Fibroblast of lung (primary cell): ENCODE measurements around the gene CNOT9. TPM values are rescaled to one million over a fixed set of nuclear protein-coding genes. Genes with fewer than 3 reads are reported as not detected.

Experiments
- DNase-seq, 2 donors: peaks; one replicate each; pipeline versions ENCODE4 v3.0.0 to v3.0.0-alpha.2; 2010; ENCODE audit warnings: low read depth in 2 of 2
- H2AFZ ChIP-seq: 2 replicates; pipeline ENCODE4 v1.5.1; 2012; ENCODE audit warnings: low read length, control low read depth, inconsistent platforms
- H3K27ac ChIP-seq: 2 replicates; pipeline ENCODE4 v1.5.1; 2011; ENCODE audit warnings: low read length, control low read depth; ENCODE audit not compliant: insufficient read depth
- H3K27me3 ChIP-seq: 2 replicates; pipeline ENCODE4 v1.5.1; 2011; ENCODE audit warnings: mild to moderate bottlenecking, low read length; ENCODE audit not compliant: control insufficient read depth, insufficient read depth
- H3K36me3 ChIP-seq: 2 replicates; pipeline ENCODE4 v1.5.1; 2011; ENCODE audit warnings: low read length; ENCODE audit not compliant: control insufficient read depth, insufficient read depth
- H3K4me1 ChIP-seq: 2 replicates; pipeline ENCODE4 v1.5.1; 2011; ENCODE audit warnings: low read length; ENCODE audit not compliant: control insufficient read depth, insufficient read depth; ENCODE audit errors: extremely low read depth
- H3K4me2 ChIP-seq: 2 replicates; pipeline ENCODE4 v1.5.1; 2011; ENCODE audit warnings: low read length, control low read depth; ENCODE audit not compliant: insufficient read depth; ENCODE audit errors: extremely low read depth
- H3K4me3 ChIP-seq, 4 experiments: fragments of 200-600 bp in 1 of 4; sonication (generic) in 1 of 4; replicated peaks in 1 of 4; 2 replicates each; pipeline ENCODE4 v1.5.1; 2011 to 2016; ENCODE audit warnings: low read length in 4 of 4, low read depth in 3 of 4, mild to moderate bottlenecking in 3 of 4, control low read depth in 2 of 4, inconsistent platforms in 1 of 4, mixed read lengths in 1 of 4; ENCODE audit not compliant: insufficient read depth in 1 of 4; ENCODE audit errors: control extremely low read depth in 1 of 4
- H3K79me2 ChIP-seq: 2 replicates; pipeline ENCODE4 v1.5.1; 2012; ENCODE audit warnings: mild to moderate bottlenecking, low read length, inconsistent platforms; ENCODE audit not compliant: control insufficient read depth, insufficient read depth
- H3K9ac ChIP-seq: 2 replicates; pipeline ENCODE4 v1.5.1; 2011; ENCODE audit warnings: mild to moderate bottlenecking, low read length, control low read depth; ENCODE audit not compliant: insufficient read depth
- H3K9me3 ChIP-seq: 2 replicates; pipeline ENCODE4 v1.5.1; 2012; ENCODE audit warnings: low read depth, low read length; ENCODE audit not compliant: control insufficient read depth, insufficient read depth
- H4K20me1 ChIP-seq: 2 replicates; pipeline ENCODE4 v1.5.1; 2011; ENCODE audit warnings: low read length; ENCODE audit not compliant: control insufficient read depth, insufficient read depth; ENCODE audit errors: extremely low read depth
- EZH2 ChIP-seq: IDR thresholded peaks from 2 replicates; pipeline ENCODE4 v1.5.1; 2012; ENCODE audit warnings: low read length, control low read depth, mild to moderate bottlenecking; ENCODE audit errors: missing control alignments
- polyA plus RNA-seq, 2 donors: library from polyadenylated mRNA; depleted of rRNA in 1 of 2; stranded (reverse) in 1 of 2; unstranded in 1 of 2; fragments of >200 nt; gene quantifications; 2 replicates each; pipeline ENCODE4 v1.2.1, GENCODE V29; 2011 to 2012; ENCODE audit warnings: missing spikeins in 1 of 2
- total RNA-seq: library from RNA; depleted of rRNA; stranded (reverse); fragments of >200 nt; gene quantifications from 2 replicates; pipeline ENCODE4 v1.2.1, GENCODE V29; 2014
- TF ChIP-seq, protein P1 (sequence below), 2 donors: IDR thresholded peaks in 1 of 2; conservative IDR thresholded peaks in 1 of 2; 1 replicate in 1 of 2; 2 replicates in 1 of 2; pipeline ENCODE4 v1.5.1; 2011 to 2012; ENCODE audit warnings: low read length in 2 of 2, control low read depth in 1 of 2, inconsistent platforms in 1 of 2, low read depth in 1 of 2, mild to moderate bottlenecking in 1 of 2

The CNOT9 gene
- total and polyA plus RNA-seq, 2 donors (not counting 1 experiment from before 2014, with no cell fraction given): 31.4 to 45.9 TPM

DNA sequence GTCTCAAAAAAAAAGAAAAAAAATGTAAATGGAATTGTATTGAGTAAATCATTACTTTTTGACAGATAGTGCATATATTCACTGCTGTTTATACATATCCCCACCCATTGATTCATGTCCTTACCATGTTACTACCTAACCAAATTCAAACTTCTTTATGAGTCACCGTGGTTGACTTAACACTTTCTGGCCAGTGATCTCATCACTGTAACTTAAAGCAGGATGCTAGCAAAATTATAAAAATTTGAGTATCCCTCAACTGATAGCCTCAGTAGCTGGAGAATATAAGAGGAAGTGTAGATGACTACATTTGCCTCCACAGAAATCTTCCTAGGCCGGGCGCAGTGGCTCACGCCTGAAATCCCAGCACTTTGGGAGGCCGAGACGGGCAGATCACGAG is 13.4 kb downstream of the CNOT9 start:
- Histone ChIP-seq H3K79me2 (peaks cover 28% of the 10 kb centered on the region), H3K4me3 (no peak overlapping the region), H3K27me3 (no peaks in the 10 kb centered on the region), H3K36me3 (peaks cover 8% of the 10 kb centered on the region), H3K27ac (peak overlapping the region; percentile 51), H3K4me1 (peaks cover 4% of the 10 kb centered on the region), H3K4me2 (peak overlapping the region; percentile 33), H2AFZ (no peak overlapping the region), H4K20me1 (no peaks in the 10 kb centered on the region), H3K9ac (no peak overlapping the region), H3K9me3 (no peaks in the 10 kb centered on the region)
- DNase-seq: peak; percentile 72 to 88
- TF ChIP-seq, protein P1, sequence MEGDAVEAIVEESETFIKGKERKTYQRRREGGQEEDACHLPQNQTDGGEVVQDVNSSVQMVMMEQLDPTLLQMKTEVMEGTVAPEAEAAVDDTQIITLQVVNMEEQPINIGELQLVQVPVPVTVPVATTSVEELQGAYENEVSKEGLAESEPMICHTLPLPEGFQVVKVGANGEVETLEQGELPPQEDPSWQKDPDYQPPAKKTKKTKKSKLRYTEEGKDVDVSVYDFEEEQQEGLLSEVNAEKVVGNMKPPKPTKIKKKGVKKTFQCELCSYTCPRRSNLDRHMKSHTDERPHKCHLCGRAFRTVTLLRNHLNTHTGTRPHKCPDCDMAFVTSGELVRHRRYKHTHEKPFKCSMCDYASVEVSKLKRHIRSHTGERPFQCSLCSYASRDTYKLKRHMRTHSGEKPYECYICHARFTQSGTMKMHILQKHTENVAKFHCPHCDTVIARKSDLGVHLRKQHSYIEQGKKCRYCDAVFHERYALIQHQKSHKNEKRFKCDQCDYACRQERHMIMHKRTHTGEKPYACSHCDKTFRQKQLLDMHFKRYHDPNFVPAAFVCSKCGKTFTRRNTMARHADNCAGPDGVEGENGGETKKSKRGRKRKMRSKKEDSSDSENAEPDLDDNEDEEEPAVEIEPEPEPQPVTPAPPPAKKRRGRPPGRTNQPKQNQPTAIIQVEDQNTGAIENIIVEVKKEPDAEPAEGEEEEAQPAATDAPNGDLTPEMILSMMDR (conservative IDR thresholded peaks at IDR 0.05 in 1 of 2, IDR thresholded peaks at IDR 0.05 in 1 of 2; ENCODE audit: low read depth in 1 of 2, low read length in 2 of 2): no peak
- no peak for TF ChIP-seq EZH2

DNA sequence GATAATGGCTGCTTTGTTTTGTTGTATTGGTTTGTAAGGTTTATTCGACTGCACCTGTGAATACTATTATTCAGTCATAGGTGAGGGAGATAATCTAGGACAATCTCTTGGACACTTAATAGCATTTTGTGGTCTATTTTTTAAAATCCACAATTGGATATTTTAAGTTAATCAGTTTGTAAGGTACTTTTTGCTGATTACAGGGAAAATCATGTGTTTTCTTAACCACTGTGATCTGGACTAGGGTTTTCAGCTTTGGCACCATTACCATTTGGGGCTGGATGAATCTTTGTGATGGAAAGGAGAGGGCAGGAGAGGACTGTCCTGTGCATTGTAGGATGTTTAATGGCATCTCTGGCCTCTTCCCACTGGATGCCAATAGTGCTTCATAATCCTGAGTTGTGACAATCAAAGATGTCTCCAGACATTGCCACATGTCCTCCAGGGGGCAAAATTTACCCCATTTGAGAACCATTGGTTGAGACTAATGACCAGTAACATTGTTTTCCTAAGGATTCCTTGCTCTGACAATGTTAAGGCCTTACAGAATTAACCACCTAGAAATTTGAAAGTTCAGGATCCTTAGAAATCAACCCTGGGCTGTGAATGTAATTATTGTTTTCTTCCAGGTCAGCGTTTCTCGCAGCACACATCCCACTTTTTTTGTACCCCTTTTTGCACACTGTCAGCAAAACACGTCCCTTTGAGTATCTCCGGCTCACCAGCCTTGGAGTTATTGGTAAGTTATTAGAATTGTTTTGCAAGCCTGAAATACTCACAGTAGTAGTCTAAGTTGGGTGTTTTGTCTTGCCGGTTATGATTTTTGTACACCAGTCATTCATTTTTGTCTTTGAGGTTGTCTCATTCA is 15.6 kb downstream of the CNOT9 start:
- TF ChIP-seq, protein P1 (conservative IDR thresholded peaks at IDR 0.05 in 1 of 2, IDR thresholded peaks at IDR 0.05 in 1 of 2; ENCODE audit: low read depth in 1 of 2, low read length in 2 of 2): peak in 1 of 2 donors; percentile 12
- no peak for TF ChIP-seq EZH2
- Histone ChIP-seq H3K27ac (no peak overlapping the region), H3K4me2 (no peak overlapping the region), H3K79me2 (peaks cover 12% of the 10 kb centered on the region), H3K4me1 (peaks cover 4% of the 10 kb centered on the region), H3K4me3 (no peak overlapping the region), H3K27me3 (no peaks in the 10 kb centered on the region), H3K9me3 (no peaks in the 10 kb centered on the region), H3K9ac (no peak overlapping the region), H2AFZ (no peak overlapping the region), H3K36me3 (peaks cover 8% of the 10 kb centered on the region), H4K20me1 (no peaks in the 10 kb centered on the region)
- DNase-seq: no peak

DNA sequence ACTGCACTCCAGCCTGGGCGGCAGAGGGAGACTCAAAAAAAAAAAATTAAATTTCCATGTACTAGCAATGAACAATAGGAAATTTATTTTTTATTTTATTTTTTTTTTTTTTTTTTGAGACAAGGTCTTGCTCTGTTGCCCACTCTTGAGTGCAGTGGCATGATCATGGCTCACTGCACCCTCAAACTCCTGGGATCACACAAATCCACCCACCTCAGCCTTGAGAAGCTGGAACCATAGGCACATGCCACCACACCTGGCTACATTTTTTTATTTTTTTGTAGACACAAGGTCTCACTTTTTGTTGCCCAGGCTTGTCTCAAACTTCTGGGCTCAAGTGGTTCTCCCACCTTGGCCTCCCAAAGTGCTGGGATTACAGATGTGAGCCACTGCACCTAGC is 16.9 kb downstream of the CNOT9 start:
- H2AFZ ChIP-seq: no peak overlapping the region
- H3K4me2 ChIP-seq: no peak overlapping the region
- H3K79me2 ChIP-seq: peaks cover 8% of the 10 kb centered on the region
- no peaks in the 10 kb centered on the region for H3K27me3 ChIP-seq
- no peaks in the 10 kb centered on the region for H4K20me1 ChIP-seq
- H3K4me3 ChIP-seq: no peak overlapping the region
- H3K9ac ChIP-seq: no peak overlapping the region
- peaks cover 8% of the 10 kb centered on the region for H3K36me3 ChIP-seq
- H3K4me1 ChIP-seq: peaks cover 4% of the 10 kb centered on the region
- H3K9me3 ChIP-seq: no peaks in the 10 kb centered on the region
- no peak for TF ChIP-seq EZH2
- TF ChIP-seq, protein P1 (conservative IDR thresholded peaks at IDR 0.05 in 1 of 2, IDR thresholded peaks at IDR 0.05 in 1 of 2; ENCODE audit: low read depth in 1 of 2, low read length in 2 of 2): no peak
- no peak overlapping the region for H3K27ac ChIP-seq
- no peak for DNase-seq
